Breast epithelium (tissue), 4 donors: ENCODE measurements around the gene USF1. TPM values are rescaled to one million over a fixed set of nuclear protein-coding genes. Genes with fewer than 3 reads are reported as not detected.
"Not testable (repeated sequence)": the region's sequence is repeated elsewhere in the genome, so short reads cannot be mapped to it uniquely, and the experiment has no call there.

ENCODE experiments used
- DNase-seq, 2 donors: peaks; one replicate each; pipeline ENCODE4 v3.0.0-alpha.2; 2019; ENCODE audit warnings: low spot score in 2 of 2
- H3K27ac ChIP-seq, 2 donors: fragments of 200-600 bp; sonication (generic) in 1 of 2; one replicate each; pipeline ENCODE4 v1.5.1; 2016 to 2019; ENCODE audit warnings: mild to moderate bottlenecking in 1 of 2
- H3K27me3 ChIP-seq, 2 donors: fragments of 200-600 bp; sonication (generic) in 1 of 2; one replicate each; pipeline versions ENCODE4 v1.5.1 to v1.6.0; 2017 to 2019; ENCODE audit warnings: control low read depth in 1 of 2, mild to moderate bottlenecking in 1 of 2
- H3K36me3 ChIP-seq: fragments of 200-600 bp; one replicate; pipeline ENCODE4 v1.5.1; 2019
- H3K4me1 ChIP-seq, 2 donors: fragments of 200-600 bp; sonication (generic); one replicate each; pipeline ENCODE4 v1.5.1; 2016 to 2019; ENCODE audit warnings: control low read depth in 1 of 2
- H3K4me3 ChIP-seq, 3 donors: fragments of 200-600 bp; sonication (generic); 1 replicate in 2 of 3; 2 replicates in 1 of 3; pipeline ENCODE4 v1.5.1; 2016 to 2019; ENCODE audit warnings: mild to moderate bottlenecking in 3 of 3, moderate library complexity in 2 of 3
- H3K9me3 ChIP-seq, 2 donors: fragments of 200-600 bp; sonication (generic) in 1 of 2; one replicate each; pipeline ENCODE4 v1.5.1; 2016 to 2019; ENCODE audit warnings: control low read depth in 1 of 2
- CTCF ChIP-seq, 3 donors: fragments of 450-650 bp; IDR thresholded peaks; one replicate each; pipeline ENCODE4 v1.5.1; 2016 to 2017; ENCODE audit warnings: antibody characterized with exemption in 3 of 3, mild to moderate bottlenecking in 3 of 3, moderate library complexity in 3 of 3
- POLR2A ChIP-seq: fragments of 450-650 bp; IDR thresholded peaks from one replicate; pipeline ENCODE4 v1.6.1; 2016; ENCODE audit warnings: antibody characterized with exemption, mild to moderate bottlenecking, moderate library complexity
- POLR2AphosphoS5 ChIP-seq, 3 donors: sonication (generic); formaldehyde crosslinking; IDR thresholded peaks; one replicate each; pipeline ENCODE4 v1.6.1; 2017; ENCODE audit warnings: antibody characterized with exemption in 3 of 3
- intact Hi-C: fragments of 100-400 bp; cut with DNase I; formaldehyde crosslinking; loops from one replicate; pipeline ENCODE4 v1.15.1; 2023; ENCODE audit warnings: low total_unique reads
- total RNA-seq, 3 donors: library from RNA; depleted of rRNA; stranded (reverse); fragments of >200 nt; gene quantifications; one replicate each; pipeline ENCODE4 v1.1.0, GENCODE V29; 2016

The USF1 gene
- total RNA-seq, 3 donors from 2014 or later, result 64.5 to 70.8 (median 64.6) TPM

GRCh38 chr1:161069731-161070270 lies 24.0 kb upstream of the USF1 start, which contains the start of gene ARHGAP30:
TSS of gene ARHGAP30 (minus strand) at chr1:161069891. CDS start at chr1:161069624, 267 bp downstream.
- no peaks in the 10 kb centered on the region for H3K36me3 ChIP-seq
- no peaks in the 10 kb centered on the region for H3K4me1 ChIP-seq
- intact Hi-C loops, result no loop called here
- H3K27me3 ChIP-seq, result no peaks in the 10 kb centered on the region
- peak in 1 of 2 donors; percentile 44 for DNase-seq
- TF ChIP-seq POLR2A (no peak), POLR2AphosphoS5 (IDR thresholded peaks at IDR 0.05) (no peak), CTCF (IDR thresholded peaks at IDR 0.05) (no peak)
- H3K4me3 ChIP-seq, result peak within 1 kb of the TSS; percentile 35 to 49 (median 42)
- no peaks in the 10 kb centered on the region for H3K9me3 ChIP-seq
- peak within 1 kb of the TSS; percentile 19 to 74 for H3K27ac ChIP-seq

- no peak for DNase-seq
- intact Hi-C loops, result no loop called here
- no peaks in the 10 kb centered on the region for H3K9me3 ChIP-seq
- H3K27me3 ChIP-seq, result no peaks in the 10 kb centered on the region
- peak overlapping the region; percentile 19 to 74 for H3K27ac ChIP-seq
- H3K4me3 ChIP-seq, result peak overlapping the region; percentile 35 to 49 (median 42)
- TF ChIP-seq CTCF (IDR thresholded peaks at IDR 0.05), result no peak
- TF ChIP-seq POLR2A, result no peak
- no peak for TF ChIP-seq POLR2AphosphoS5 (IDR thresholded peaks at IDR 0.05)
- H3K36me3 ChIP-seq, result no peaks in the 10 kb centered on the region
- H3K4me1 ChIP-seq, result no peaks in the 10 kb centered on the region
Observed at GRCh38 chr1:161069241-161069640, 23.5 kb upstream of the USF1 start.

GRCh38 chr1:161068306-161069234 lies 22.8 kb upstream of the USF1 start:
- Histone ChIP-seq H3K9me3 (no peaks in the 10 kb centered on the region), H3K4me1 (no peaks in the 10 kb centered on the region), H3K27ac (peak overlapping the region; percentile 19 to 74), H3K36me3 (no peaks in the 10 kb centered on the region), H3K4me3 (peak overlapping the region; percentile 35 to 49 (median 42)), H3K27me3 (no peaks in the 10 kb centered on the region)
- TF ChIP-seq POLR2A (no peak), POLR2AphosphoS5 (IDR thresholded peaks at IDR 0.05) (no peak), CTCF (IDR thresholded peaks at IDR 0.05) (no peak)
- no peak for DNase-seq
- intact Hi-C loops, result no loop called here

- H3K4me1 ChIP-seq, result no peaks in the 10 kb centered on the region
- intact Hi-C loops, result no loop called here
- no peak overlapping the region for H3K4me3 ChIP-seq
- H3K27ac ChIP-seq, result no peak overlapping the region
- no peak for TF ChIP-seq POLR2AphosphoS5 (IDR thresholded peaks at IDR 0.05)
- no peak for TF ChIP-seq POLR2A
- no peak for TF ChIP-seq CTCF (IDR thresholded peaks at IDR 0.05)
- no peaks in the 10 kb centered on the region for H3K36me3 ChIP-seq
- H3K27me3 ChIP-seq, result no peaks in the 10 kb centered on the region
- no peak for DNase-seq
- H3K9me3 ChIP-seq, result no peaks in the 10 kb centered on the region
Observed at GRCh38 chr1:161066694-161067093, 20.9 kb upstream of the USF1 start.

GRCh38 chr1:161065681-161066080 lies 19.9 kb upstream of the USF1 start:
- H3K27me3 ChIP-seq, H3K9me3 ChIP-seq, intact Hi-C loops, H3K4me1 ChIP-seq, DNase-seq, H3K27ac ChIP-seq, H3K4me3 ChIP-seq, H3K36me3 ChIP-seq: not testable (repeated sequence)

GRCh38 chr1:161063936-161064335 lies 18.2 kb upstream of the USF1 start:
- DNase-seq, intact Hi-C loops, H3K4me1 ChIP-seq: not testable (repeated sequence)

More at GRCh38 chr1:161063936-161064335, 18.2 kb upstream of the USF1 start:
- H3K9me3 ChIP-seq, H3K4me3 ChIP-seq, H3K27me3 ChIP-seq, H3K27ac ChIP-seq, H3K36me3 ChIP-seq: not testable (repeated sequence)
